ENCODE measurements around the gene GFRA1.

GFRA1 gene

DNA sequence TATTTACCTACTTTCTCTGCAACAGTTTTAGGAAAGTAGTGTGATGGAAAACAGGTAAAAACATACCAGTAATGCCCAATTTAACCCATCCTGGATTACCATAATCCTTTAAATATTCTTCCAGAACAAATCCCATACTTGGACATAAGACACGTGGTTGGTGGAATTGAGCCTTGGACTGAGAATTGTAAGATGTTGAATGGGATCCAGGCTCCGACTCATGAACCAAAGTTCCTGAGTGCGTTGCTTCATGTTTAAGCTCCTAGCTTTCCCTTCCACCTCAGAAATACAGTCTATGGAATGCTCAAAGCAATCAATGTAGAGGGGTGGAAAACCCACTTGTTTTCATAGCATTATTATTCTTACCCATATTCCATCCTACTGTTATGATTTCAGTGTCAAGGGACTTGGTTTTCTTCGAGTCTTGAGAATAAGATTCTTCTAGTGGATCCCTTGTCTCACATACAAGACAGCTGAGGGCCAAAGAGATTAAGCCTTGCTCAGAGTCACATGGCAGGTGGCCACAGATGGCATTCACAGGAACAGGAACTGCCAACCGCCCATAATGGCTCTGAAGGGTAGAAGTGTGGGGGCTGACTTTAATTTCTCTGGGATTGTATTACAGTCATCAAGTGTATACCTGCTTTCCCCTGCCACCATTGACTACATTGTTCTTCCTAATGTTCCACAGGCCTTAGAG lies 171.2 kb downstream of the GFRA1 start:
- Histone ChIP-seq H3K27me3 (ENCODE audit: low read length) (no peaks in the 10 kb centered on the region), H3K36me3 (ENCODE audit: low read length) (no peaks in the 10 kb centered on the region), H3K9me3 (ENCODE audit: insufficient read depth, low read length) (no peaks in the 10 kb centered on the region), H3K9me2 (replicated peaks; ENCODE audit: insufficient read depth, low read length) (no peaks in the 10 kb centered on the region), H3K79me2 (ENCODE audit: insufficient read depth, low read length) (no peaks in the 10 kb centered on the region), H3K27ac (ENCODE audit: low read depth, low read length) (no peak overlapping the region), H3K9ac (ENCODE audit: low read length) (no peak overlapping the region), H3K4me2 (ENCODE audit: low read depth, low read length, poor library complexity, severe bottlenecking) (no peak overlapping the region), H2AFZ (ENCODE audit: low read depth, low read length, severe bottlenecking) (no peak overlapping the region), H4K20me1 (ENCODE audit: low read depth, low read length) (no peaks in the 10 kb centered on the region), H3F3A (ENCODE audit: insufficient read depth) (no peaks in the 10 kb centered on the region), H3K4me3 (ENCODE audit: insufficient read depth, low read length, poor library complexity, severe bottlenecking) (no peak overlapping the region)
- TF ChIP-seq EZH2phosphoT487 (conservative IDR thresholded peaks at IDR 0.05; ENCODE audit: low read length) (no peak), CTCF (IDR thresholded peaks at IDR 0.05; ENCODE audit: insufficient read depth, low read length, poor library complexity, severe bottlenecking) (no peak)

GRCh38 chr10:116100984-116101383 lies 172.0 kb downstream of the GFRA1 start:
- H3K9me2 ChIP-seq (replicated peaks; ENCODE audit: insufficient read depth, low read length) = no peaks in the 10 kb centered on the region
- H4K20me1 ChIP-seq (ENCODE audit: low read depth, low read length) = no peaks in the 10 kb centered on the region
- no peaks in the 10 kb centered on the region for H3K27me3 ChIP-seq (ENCODE audit: low read length)
- no peaks in the 10 kb centered on the region for H3K9me3 ChIP-seq (ENCODE audit: insufficient read depth, low read length)
- no peak overlapping the region for H3K27ac ChIP-seq (ENCODE audit: low read depth, low read length)
- no peak overlapping the region for H3K4me2 ChIP-seq (ENCODE audit: low read depth, low read length, poor library complexity, severe bottlenecking)
- H3K4me3 ChIP-seq (ENCODE audit: insufficient read depth, low read length, poor library complexity, severe bottlenecking) = no peak overlapping the region
- no peaks in the 10 kb centered on the region for H3K79me2 ChIP-seq (ENCODE audit: insufficient read depth, low read length)
- H3F3A ChIP-seq (ENCODE audit: insufficient read depth) = no peaks in the 10 kb centered on the region
- no peak overlapping the region for H2AFZ ChIP-seq (ENCODE audit: low read depth, low read length, severe bottlenecking)
- H3K36me3 ChIP-seq (ENCODE audit: low read length) = no peaks in the 10 kb centered on the region
- TF ChIP-seq CTCF (IDR thresholded peaks at IDR 0.05; ENCODE audit: insufficient read depth, low read length, poor library complexity, severe bottlenecking) (no peak), EZH2phosphoT487 (conservative IDR thresholded peaks at IDR 0.05; ENCODE audit: low read length) (no peak)
- no peak overlapping the region for H3K9ac ChIP-seq (ENCODE audit: low read length)

DNA sequence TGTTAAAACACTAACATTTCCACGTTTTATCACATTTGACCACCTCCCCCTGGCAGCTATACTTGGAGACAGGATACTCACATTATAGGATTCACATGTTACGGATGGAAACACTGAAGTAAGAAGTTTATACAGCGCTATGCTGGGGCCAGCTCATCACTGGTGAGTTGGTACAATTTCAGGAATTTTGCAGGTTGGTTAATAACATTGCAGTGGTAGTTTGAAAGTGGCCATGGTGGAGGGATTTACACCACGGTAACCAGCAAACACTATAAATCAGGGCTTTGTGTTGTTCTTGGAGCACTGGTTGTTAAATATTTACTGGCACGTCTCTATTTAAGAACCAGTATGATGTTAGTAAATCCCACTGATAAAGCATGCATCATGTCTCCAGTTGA lies 174.0 kb downstream of the GFRA1 start:
- H3K9me3 ChIP-seq (ENCODE audit: insufficient read depth, low read length) = no peaks in the 10 kb centered on the region
- no peaks in the 10 kb centered on the region for H3K79me2 ChIP-seq (ENCODE audit: insufficient read depth, low read length)
- H3K9me2 ChIP-seq (replicated peaks; ENCODE audit: insufficient read depth, low read length) = no peaks in the 10 kb centered on the region
- H3K9ac ChIP-seq (ENCODE audit: low read length) = no peak overlapping the region
- no peak overlapping the region for H2AFZ ChIP-seq (ENCODE audit: low read depth, low read length, severe bottlenecking)
- TF ChIP-seq CTCF (IDR thresholded peaks at IDR 0.05; ENCODE audit: insufficient read depth, low read length, poor library complexity, severe bottlenecking) = no peak
- TF ChIP-seq EZH2phosphoT487 (conservative IDR thresholded peaks at IDR 0.05; ENCODE audit: low read length) = no peak
- H3K4me2 ChIP-seq (ENCODE audit: low read depth, low read length, poor library complexity, severe bottlenecking) = no peak overlapping the region
- no peak overlapping the region for H3K27ac ChIP-seq (ENCODE audit: low read depth, low read length)
- no peaks in the 10 kb centered on the region for H3K27me3 ChIP-seq (ENCODE audit: low read length)
- H3F3A ChIP-seq (ENCODE audit: insufficient read depth) = no peaks in the 10 kb centered on the region
- H4K20me1 ChIP-seq (ENCODE audit: low read depth, low read length) = no peaks in the 10 kb centered on the region
- H3K4me3 ChIP-seq (ENCODE audit: insufficient read depth, low read length, poor library complexity, severe bottlenecking) = no peak overlapping the region
- no peaks in the 10 kb centered on the region for H3K36me3 ChIP-seq (ENCODE audit: low read length)
